ENCODE results near the gene PPP3R1.
A peak's percentile ranks its signal among the peaks of the same experiment; 100 is the strongest.

PPP3R1 gene

GRCh38 chr2:68252400-68253218 lies at the start of gene PPP3R1:
Gene PPP3R1, minus strand, starts transcription at chr2:68252532. Its CDS starts 405 bp downstream, at chr2:68252127.
- DNase-seq = peak; percentile 98 to 99
- TF ChIP-seq GATA1 (IDR thresholded peaks at IDR 0.05; ENCODE audit: low read depth, low read length) (no peak), POLR2A (IDR thresholded peaks at IDR 0.05; ENCODE audit: low read length) (peak; percentile 94)

GRCh38 chr2:68295516-68295915 lies 43.2 kb upstream of the PPP3R1 start:
- TF ChIP-seq POLR2A (IDR thresholded peaks at IDR 0.05; ENCODE audit: low read length) = no peak
- TF ChIP-seq GATA1 (IDR thresholded peaks at IDR 0.05; ENCODE audit: low read depth, low read length) = no peak
- peak; percentile 34 to 35 for DNase-seq

- TF ChIP-seq GATA1 (IDR thresholded peaks at IDR 0.05; ENCODE audit: low read depth, low read length) (no peak), POLR2A (IDR thresholded peaks at IDR 0.05; ENCODE audit: low read length) (peak; percentile 28)
Measured at GRCh38 chr2:68294913-68295312, 42.6 kb upstream of the PPP3R1 start.

GRCh38 chr2:68294187-68294586 lies 41.9 kb upstream of the PPP3R1 start:
- TF ChIP-seq POLR2A (IDR thresholded peaks at IDR 0.05; ENCODE audit: low read length) (no peak), GATA1 (IDR thresholded peaks at IDR 0.05; ENCODE audit: low read depth, low read length) (no peak)
- no peak for DNase-seq

More at GRCh38 chr2:68294913-68295312, 42.6 kb upstream of the PPP3R1 start:
- DNase-seq = peak; percentile 31 to 32

- DNase-seq = no peak
- TF ChIP-seq POLR2A (IDR thresholded peaks at IDR 0.05; ENCODE audit: low read length) = no peak
- no peak for TF ChIP-seq GATA1 (IDR thresholded peaks at IDR 0.05; ENCODE audit: low read depth, low read length)
Measured at GRCh38 chr2:68293755-68294154, 41.4 kb upstream of the PPP3R1 start.

GRCh38 chr2:68293024-68293423 lies 40.7 kb upstream of the PPP3R1 start:
- TF ChIP-seq GATA1 (IDR thresholded peaks at IDR 0.05; ENCODE audit: low read depth, low read length) (no peak), POLR2A (IDR thresholded peaks at IDR 0.05; ENCODE audit: low read length) (no peak)
- no peak for DNase-seq

GRCh38 chr2:68292108-68292710 lies 39.9 kb upstream of the PPP3R1 start:
- peak; percentile 63 to 76 for DNase-seq
- TF ChIP-seq GATA1 (IDR thresholded peaks at IDR 0.05; ENCODE audit: low read depth, low read length) (no peak), POLR2A (IDR thresholded peaks at IDR 0.05; ENCODE audit: low read length) (no peak)

- TF ChIP-seq GATA1 (IDR thresholded peaks at IDR 0.05; ENCODE audit: low read depth, low read length) (no peak), POLR2A (IDR thresholded peaks at IDR 0.05; ENCODE audit: low read length) (no peak)
- peak; percentile 31 to 39 for DNase-seq
Measured at GRCh38 chr2:68291314-68291713, 39.0 kb upstream of the PPP3R1 start.

- no peak for TF ChIP-seq POLR2A (IDR thresholded peaks at IDR 0.05; ENCODE audit: low read length)
- TF ChIP-seq GATA1 (IDR thresholded peaks at IDR 0.05; ENCODE audit: low read depth, low read length) = no peak
Measured at GRCh38 chr2:68290901-68291300, 38.6 kb upstream of the PPP3R1 start.

GRCh38 chr2:68287580-68288441 lies 35.5 kb upstream of the PPP3R1 start:
- TF ChIP-seq GATA1 (IDR thresholded peaks at IDR 0.05; ENCODE audit: low read depth, low read length) (no peak), POLR2A (IDR thresholded peaks at IDR 0.05; ENCODE audit: low read length) (no peak)
- DNase-seq = peak; percentile 76 to 84

More at GRCh38 chr2:68290901-68291300, 38.6 kb upstream of the PPP3R1 start:
- DNase-seq = peak in 1 of 2 experiments; percentile 39

- no peak for DNase-seq
Measured at GRCh38 chr2:68284896-68285295, 32.6 kb upstream of the PPP3R1 start.

GRCh38 chr2:68283419-68283812 lies 31.1 kb upstream of the PPP3R1 start:
- DNase-seq = peak; percentile 74 to 81
- TF ChIP-seq POLR2A (IDR thresholded peaks at IDR 0.05; ENCODE audit: low read length) = no peak
- no peak for TF ChIP-seq GATA1 (IDR thresholded peaks at IDR 0.05; ENCODE audit: low read depth, low read length)

More at GRCh38 chr2:68284896-68285295, 32.6 kb upstream of the PPP3R1 start:
- TF ChIP-seq GATA1 (IDR thresholded peaks at IDR 0.05; ENCODE audit: low read depth, low read length) (no peak), POLR2A (IDR thresholded peaks at IDR 0.05; ENCODE audit: low read length) (no peak)

GRCh38 chr2:68282811-68283418 lies 30.6 kb upstream of the PPP3R1 start:
- TF ChIP-seq GATA1 (IDR thresholded peaks at IDR 0.05; ENCODE audit: low read depth, low read length) (no peak), POLR2A (IDR thresholded peaks at IDR 0.05; ENCODE audit: low read length) (no peak)
- peak; percentile 64 to 70 for DNase-seq
